CD4-positive, CD25-positive, alpha-beta regulatory T cell (primary cell): ENCODE data around the gene STXBP6. TPM values are rescaled to one million over a fixed set of nuclear protein-coding genes. Genes with fewer than 3 reads are reported as not detected.

Experiments
- ATAC-seq, 2 donors: fragments of 150-1000 bp; cut with Tn5 transposase; one replicate each; pipeline ENCODE4 v1.10.0; 2021; ENCODE audit warnings: low read depth in 2 of 2, moderate number of reproducible peaks in 2 of 2, moderate library complexity in 1 of 2
- DNase-seq, 3 donors: peaks; one replicate each; pipeline versions ENCODE4 v3.0.0 to v3.0.0-alpha.2; 2012 to 2022; ENCODE audit warnings: mixed read lengths in 1 of 3
- H3K27ac ChIP-seq: one replicate; pipeline ENCODE4 v1.7.0; 2013; ENCODE audit warnings: mild to moderate bottlenecking, low read length; ENCODE audit not compliant: insufficient read depth, poor library complexity, severe bottlenecking
- H3K27me3 ChIP-seq: one replicate; pipeline ENCODE4 v1.7.0; 2013; ENCODE audit warnings: low read length; ENCODE audit not compliant: control insufficient read depth, insufficient read depth
- H3K36me3 ChIP-seq: one replicate; pipeline ENCODE4 v1.7.0; 2013; ENCODE audit warnings: mild to moderate bottlenecking, low read length, moderate library complexity; ENCODE audit not compliant: control insufficient read depth, insufficient read depth
- H3K4me1 ChIP-seq: 2 replicates; pipeline ENCODE4 v1.7.0; 2013; ENCODE audit warnings: mild to moderate bottlenecking, low read length; ENCODE audit not compliant: insufficient read depth, control insufficient read depth, poor library complexity, severe bottlenecking
- H3K4me3 ChIP-seq: one replicate; pipeline ENCODE4 v1.7.0; 2013; ENCODE audit warnings: low read depth, mild to moderate bottlenecking, low read length, moderate library complexity
- H3K9me3 ChIP-seq, 2 experiments: 1 replicate in 1 of 2; 2 replicates in 1 of 2; pipeline ENCODE4 v1.7.0; 2013; ENCODE audit warnings: low read length in 2 of 2, mild to moderate bottlenecking in 1 of 2, moderate library complexity in 1 of 2; ENCODE audit not compliant: control insufficient read depth in 2 of 2
- H3K27ac Mint-ChIP-seq, 3 donors: one replicate each; pipeline ENCODE4 v1.8.0; 2020 to 2022; ENCODE audit warnings: mild to moderate bottlenecking in 3 of 3, mixed read lengths in 3 of 3, moderate library complexity in 2 of 3
- H3K27me3 Mint-ChIP-seq: one replicate; pipeline ENCODE4 v1.8.0; 2022; ENCODE audit warnings: mild to moderate bottlenecking, mixed read lengths
- H3K36me3 Mint-ChIP-seq: one replicate; pipeline ENCODE4 v1.8.0; 2020; ENCODE audit warnings: mixed read lengths
- H3K4me1 Mint-ChIP-seq, 4 donors: one replicate each; pipeline ENCODE4 v1.8.0; 2020 to 2022; ENCODE audit warnings: mixed read lengths in 4 of 4, mild to moderate bottlenecking in 1 of 4
- H3K4me3 Mint-ChIP-seq, 4 donors: one replicate each; pipeline ENCODE4 v1.8.0; 2020 to 2022; ENCODE audit warnings: mild to moderate bottlenecking in 4 of 4, mixed read lengths in 4 of 4, moderate library complexity in 3 of 4
- H3K9me3 Mint-ChIP-seq, 7 donors: one replicate each; pipeline ENCODE4 v1.8.0; 2020 to 2022; ENCODE audit warnings: mixed read lengths in 7 of 7, mild to moderate bottlenecking in 3 of 7, moderate library complexity in 2 of 7
- polyA plus RNA-seq, 4 donors: library from polyadenylated mRNA; unstranded; fragments of 300-500 nt; fragmentation: Illumina TruSeq; gene quantifications; one replicate each; pipeline ENCODE4 v1.2.3, GENCODE V29; 2021
- total RNA-seq: library from RNA; stranded (reverse); gene quantifications from one replicate; pipeline ENCODE4 v1.2.3, GENCODE V29; 2022

STXBP6 gene
- total and polyA plus RNA-seq, 5 donors from 2014 or later = not detected

- ATAC-seq (no peak), DNase-seq (no peak)
- no peak overlapping the region for H3K4me3 Mint-ChIP-seq
- H3K4me1 ChIP-seq = no peaks in the 10 kb centered on the region
- no peak overlapping the region for H3K27ac Mint-ChIP-seq
- no peak overlapping the region for H3K4me3 ChIP-seq
- no peaks in the 10 kb centered on the region for H3K9me3 ChIP-seq
- H3K9me3 Mint-ChIP-seq = peaks cover 0 to 4% (median 0%) of the 10 kb centered on the region in 7 donors
- no peaks in the 10 kb centered on the region for H3K4me1 Mint-ChIP-seq
- H3K36me3 Mint-ChIP-seq = no peaks in the 10 kb centered on the region
- H3K36me3 ChIP-seq = no peaks in the 10 kb centered on the region
- no peak overlapping the region for H3K27ac ChIP-seq
- no peaks in the 10 kb centered on the region for H3K27me3 ChIP-seq
- peaks cover 14% of the 10 kb centered on the region for H3K27me3 Mint-ChIP-seq
Observed at GRCh38 chr14:24873551-24873950, 176.4 kb downstream of the STXBP6 start.

- DNase-seq (no peak), ATAC-seq (no peak)
- Mint-ChIP-seq H3K9me3 (peaks cover 0 to 4% (median 0%) of the 10 kb centered on the region in 7 donors), H3K36me3 (no peaks in the 10 kb centered on the region), H3K27me3 (peaks cover 13% of the 10 kb centered on the region), H3K27ac (no peak overlapping the region), H3K4me1 (no peaks in the 10 kb centered on the region), H3K4me3 (no peak overlapping the region)
- H3K36me3 ChIP-seq = no peaks in the 10 kb centered on the region
- no peak overlapping the region for H3K4me3 ChIP-seq
- no peak overlapping the region for H3K27ac ChIP-seq
- no peaks in the 10 kb centered on the region for H3K9me3 ChIP-seq
- no peaks in the 10 kb centered on the region for H3K4me1 ChIP-seq
- no peaks in the 10 kb centered on the region for H3K27me3 ChIP-seq
Observed at GRCh38 chr14:24870949-24871701, 178.8 kb downstream of the STXBP6 start.

DNA sequence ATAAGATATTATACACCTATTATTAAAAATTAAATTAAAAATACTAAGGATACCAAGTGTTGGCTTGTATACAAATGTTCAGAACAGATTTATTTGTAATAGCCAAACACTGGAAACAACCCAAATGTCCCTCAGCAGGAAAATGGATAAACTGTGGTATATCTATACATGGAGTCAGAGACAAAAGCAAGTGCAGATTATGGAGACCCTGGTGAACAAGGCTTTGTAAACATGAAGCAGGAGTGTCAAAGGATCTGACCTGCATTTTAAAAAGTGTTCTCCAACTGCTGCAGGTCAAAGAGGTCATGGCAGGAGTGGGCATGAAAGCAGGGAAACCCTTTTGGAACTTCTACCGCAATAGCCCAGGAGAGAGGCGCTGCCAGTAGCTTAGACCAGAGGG lies 181.6 kb downstream of the STXBP6 start:
- Histone ChIP-seq H3K9me3 (no peaks in the 10 kb centered on the region), H3K36me3 (no peaks in the 10 kb centered on the region), H3K27ac (no peak overlapping the region), H3K4me3 (no peak overlapping the region), H3K4me1 (no peaks in the 10 kb centered on the region), H3K27me3 (no peaks in the 10 kb centered on the region)
- Mint-ChIP-seq H3K4me3 (no peak overlapping the region), H3K36me3 (no peaks in the 10 kb centered on the region), H3K4me1 (no peaks in the 10 kb centered on the region), H3K27ac (no peak overlapping the region), H3K27me3 (peaks cover 13% of the 10 kb centered on the region), H3K9me3 (peaks cover 0 to 4% (median 0%) of the 10 kb centered on the region in 7 donors)
- no peak for DNase-seq
- no peak for ATAC-seq

DNA sequence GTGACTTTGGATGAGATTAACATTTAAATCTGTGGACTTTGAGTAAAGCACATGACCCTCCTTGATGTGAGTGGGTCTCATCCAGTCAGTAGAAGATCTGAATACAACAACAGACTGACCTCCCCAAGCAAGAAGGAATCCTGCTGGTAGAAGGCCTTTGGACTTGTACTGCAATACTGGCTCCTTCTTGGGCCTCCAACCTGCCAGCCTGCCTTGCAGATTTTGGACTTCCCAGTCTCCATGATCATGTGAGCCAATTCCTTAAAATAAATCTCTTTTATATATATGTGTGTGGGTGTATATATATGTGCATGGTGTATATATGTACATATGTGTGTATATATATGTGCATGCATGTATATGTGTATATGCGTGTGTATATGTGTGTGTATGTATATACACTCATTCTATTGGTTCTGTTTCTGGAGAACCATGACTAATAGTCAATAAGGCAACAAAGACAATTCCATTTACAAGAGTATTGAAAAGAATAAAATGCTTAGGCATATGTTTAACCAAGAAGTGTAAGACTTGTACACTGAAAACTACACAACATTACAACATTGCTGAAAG lies 183.8 kb downstream of the STXBP6 start:
- H3K4me1 Mint-ChIP-seq = no peaks in the 10 kb centered on the region
- H3K27me3 Mint-ChIP-seq = peaks cover 7% of the 10 kb centered on the region
- no peaks in the 10 kb centered on the region for H3K4me1 ChIP-seq

DNA sequence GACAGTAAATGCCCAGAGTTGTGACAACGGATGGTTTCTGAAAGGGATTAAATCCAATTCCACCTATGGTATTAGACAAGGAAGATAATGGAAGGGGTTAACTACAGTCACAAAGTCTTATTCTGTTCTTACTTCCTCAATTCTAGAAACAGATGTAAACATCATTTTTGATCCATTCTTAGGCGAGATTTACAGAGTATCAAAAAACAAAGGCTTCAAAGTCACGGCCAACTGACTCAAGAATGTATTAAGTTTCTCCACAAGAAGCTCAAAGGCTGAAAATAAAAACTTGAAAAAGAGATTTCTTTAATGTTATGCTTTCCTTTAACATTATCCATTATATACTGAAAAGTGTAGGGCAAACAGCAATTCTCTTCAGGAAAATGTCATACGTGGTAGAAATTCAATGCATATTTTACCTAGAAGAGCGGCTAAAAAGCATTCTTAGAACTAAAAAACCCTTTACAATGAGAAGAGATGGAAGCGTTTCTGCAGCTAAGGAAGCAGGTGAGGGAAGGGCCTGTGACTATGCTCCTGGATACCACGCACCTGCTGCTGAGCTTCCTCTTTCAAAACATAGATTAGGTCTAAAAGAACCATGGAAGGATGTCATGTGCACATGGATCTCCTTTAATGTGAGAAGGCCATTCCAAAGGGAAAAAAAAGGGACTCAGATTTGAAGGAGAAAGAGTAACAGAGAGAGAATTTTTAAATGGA lies 185.8 kb downstream of the STXBP6 start:
- Histone ChIP-seq H3K36me3 (no peaks in the 10 kb centered on the region), H3K4me1 (no peaks in the 10 kb centered on the region), H3K27me3 (no peaks in the 10 kb centered on the region), H3K9me3 (no peaks in the 10 kb centered on the region), H3K27ac (no peak overlapping the region), H3K4me3 (no peak overlapping the region)
- no peaks in the 10 kb centered on the region for H3K4me1 Mint-ChIP-seq
- H3K27me3 Mint-ChIP-seq = peaks cover 4% of the 10 kb centered on the region
- no peaks in the 10 kb centered on the region for H3K36me3 Mint-ChIP-seq
- DNase-seq (no peak), ATAC-seq (no peak)
- no peak overlapping the region for H3K4me3 Mint-ChIP-seq
- H3K27ac Mint-ChIP-seq = no peak overlapping the region
- peaks cover 0 to 4% (median 0%) of the 10 kb centered on the region in 7 donors for H3K9me3 Mint-ChIP-seq

More for the DNA sequence above, 183.8 kb downstream of the STXBP6 start:
- Histone ChIP-seq H3K9me3 (no peaks in the 10 kb centered on the region), H3K36me3 (no peaks in the 10 kb centered on the region), H3K27me3 (no peaks in the 10 kb centered on the region), H3K4me3 (no peak overlapping the region), H3K27ac (no peak overlapping the region)
- H3K9me3 Mint-ChIP-seq = peaks cover 0 to 4% (median 0%) of the 10 kb centered on the region in 7 donors
- ATAC-seq = no peak
- H3K27ac Mint-ChIP-seq = no peak overlapping the region
- no peak overlapping the region for H3K4me3 Mint-ChIP-seq
- no peaks in the 10 kb centered on the region for H3K36me3 Mint-ChIP-seq
- DNase-seq = no peak

- H3K4me1 Mint-ChIP-seq = no peaks in the 10 kb centered on the region
- ATAC-seq (no peak), DNase-seq (no peak)
- Histone ChIP-seq H3K36me3 (no peaks in the 10 kb centered on the region), H3K27ac (no peak overlapping the region), H3K4me1 (no peaks in the 10 kb centered on the region), H3K4me3 (no peak overlapping the region), H3K27me3 (no peaks in the 10 kb centered on the region), H3K9me3 (no peaks in the 10 kb centered on the region)
- H3K27me3 Mint-ChIP-seq = peaks cover 10% of the 10 kb centered on the region
- H3K9me3 Mint-ChIP-seq = peaks cover 0 to 4% (median 0%) of the 10 kb centered on the region in 7 donors
- H3K4me3 Mint-ChIP-seq = no peak overlapping the region
- peak overlapping the region in 1 of 3 donors; percentile 1 for H3K27ac Mint-ChIP-seq
- no peaks in the 10 kb centered on the region for H3K36me3 Mint-ChIP-seq
Observed at GRCh38 chr14:24861083-24861630, 188.8 kb downstream of the STXBP6 start.

DNA sequence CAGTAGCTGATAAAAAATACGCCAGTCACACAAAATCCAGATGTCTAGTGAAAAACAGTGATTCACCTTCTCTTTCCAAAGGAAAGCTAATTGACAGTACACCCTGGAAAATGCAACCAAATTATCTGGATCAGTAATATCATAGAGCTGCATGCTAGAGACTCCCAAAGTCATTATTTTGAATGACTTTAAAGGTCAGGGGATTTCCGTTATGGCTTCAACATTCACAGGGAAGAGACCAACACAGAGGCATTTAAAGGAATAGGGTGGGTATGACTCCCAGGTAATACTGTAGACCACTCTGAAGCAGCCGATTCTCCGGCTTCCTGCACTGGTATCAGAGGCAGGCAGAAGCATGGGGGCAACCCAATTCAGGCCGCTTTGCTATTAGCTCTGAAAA lies 190.4 kb downstream of the STXBP6 start:
- no peak for ATAC-seq
- H3K36me3 Mint-ChIP-seq = no peaks in the 10 kb centered on the region
- H3K9me3 ChIP-seq = no peaks in the 10 kb centered on the region
- no peak overlapping the region for H3K4me3 Mint-ChIP-seq
- no peaks in the 10 kb centered on the region for H3K4me1 ChIP-seq
- no peak for DNase-seq
- no peak overlapping the region for H3K27ac Mint-ChIP-seq
- H3K27ac ChIP-seq = no peak overlapping the region
- no peaks in the 10 kb centered on the region for H3K36me3 ChIP-seq
- peaks cover 14% of the 10 kb centered on the region for H3K27me3 Mint-ChIP-seq
- no peak overlapping the region for H3K4me3 ChIP-seq
- H3K9me3 Mint-ChIP-seq = peaks cover 0 to 3% (median 0%) of the 10 kb centered on the region in 7 donors
- no peaks in the 10 kb centered on the region for H3K27me3 ChIP-seq
- no peaks in the 10 kb centered on the region for H3K4me1 Mint-ChIP-seq
